Ovary (tissue), 3 donors: ENCODE data around the gene ZNF497.

Source experiments
- CTCF ChIP-seq, 3 donors: fragments of 450-650 bp in 2 of 3; fragments of 200-600 bp in 1 of 3; IDR thresholded peaks; one replicate each; pipeline versions ENCODE4 v1.5.1 to v1.8.0; 2016 to 2022; ENCODE audit warnings: antibody characterized with exemption in 3 of 3, mild to moderate bottlenecking in 1 of 3
- EP300 ChIP-seq: sonication (generic); formaldehyde crosslinking; IDR thresholded peaks from one replicate; pipeline ENCODE4 v1.6.1; 2017; ENCODE audit warnings: antibody characterized with exemption
- POLR2A ChIP-seq: fragments of 450-650 bp; IDR thresholded peaks from one replicate; pipeline ENCODE4 v1.6.1; 2017; ENCODE audit warnings: antibody characterized with exemption, mild to moderate bottlenecking, moderate library complexity
- donor health status: DM: no; HTN: no; CAD: no.

DNA sequence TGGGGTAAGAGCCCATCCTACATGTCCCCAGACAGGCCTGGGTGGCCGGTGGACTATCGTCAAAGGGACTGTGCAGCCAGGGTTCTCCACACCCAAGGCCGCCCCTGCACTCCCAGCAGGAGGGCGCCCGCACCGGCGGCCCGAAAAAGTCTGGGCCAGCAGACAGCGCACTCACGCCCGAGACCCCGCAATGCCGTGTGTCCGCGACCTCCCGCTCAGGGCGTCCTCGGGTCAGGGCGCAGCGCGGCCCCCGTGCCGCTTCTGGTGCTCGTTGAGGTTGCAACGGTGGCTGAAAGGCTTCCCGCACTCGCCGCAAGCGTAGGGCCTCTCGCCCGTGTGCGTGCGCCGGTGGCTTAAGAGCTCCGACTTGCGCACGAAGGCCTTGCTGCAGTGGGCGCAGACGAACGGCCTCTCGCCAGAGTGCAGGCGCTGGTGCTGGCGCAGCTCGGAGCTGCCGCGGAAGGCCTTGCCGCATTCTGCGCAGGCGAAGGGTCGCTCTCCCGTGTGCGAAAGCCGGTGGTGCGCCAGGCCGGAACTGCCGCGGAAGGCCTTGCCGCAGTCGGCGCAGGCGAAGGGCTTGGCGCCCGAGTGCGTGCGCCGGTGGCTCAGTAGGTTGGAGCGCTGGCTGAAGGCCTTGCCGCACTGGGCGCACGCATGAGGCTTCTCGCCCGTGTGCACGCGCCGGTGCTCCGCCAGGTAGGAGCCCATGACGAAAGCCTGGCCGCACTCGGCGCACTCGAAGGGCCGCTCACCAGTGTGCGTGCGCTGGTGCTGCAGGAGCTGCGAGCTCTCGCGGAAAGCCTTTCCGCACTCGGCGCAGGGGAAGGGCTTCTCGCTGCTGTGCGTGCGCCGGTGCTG, 6.4 kb downstream of the ZNF497 start:
- TF ChIP-seq CTCF (IDR thresholded peaks at IDR 0.05) (no peak), POLR2A (no peak), EP300 (no peak)
